HG03064 (cell line): ENCODE results near the gene ARPC3.
"Not testable (repeated sequence)": the region's sequence is repeated elsewhere in the genome, so short reads cannot be mapped to it uniquely, and the experiment has no call there.

Experiments used
- ATAC-seq: cut with Tn5 transposase; IDR thresholded peaks from one replicate; pipeline ENCODE4 v1.9.1; 2021; ENCODE audit warnings: low read depth; ENCODE audit not compliant: unreplicated experiment

Gene ARPC3

GRCh38 chr12:110449799-110450497 lies at the start of gene ARPC3:
ARPC3 (minus strand) TSS chr12:110450337; CDS start chr12:110450260, 77 bp downstream.
- peak; percentile 93 for ATAC-seq

- no peak for ATAC-seq
Measured at GRCh38 chr12:110498984-110499706, 49.0 kb upstream of the ARPC3 start.

- ATAC-seq = no peak
Measured at GRCh38 chr12:110475426-110475825, 25.3 kb upstream of the ARPC3 start.

GRCh38 chr12:110468214-110469048 lies 18.3 kb upstream of the ARPC3 start, which contains the start of the genes FAM216A and GPN3:
FAM216A (plus strand) TSS chr12:110468845; CDS start chr12:110468876, 31 bp downstream.
GPN3 (minus strand) TSS chr12:110468257; CDS start chr12:110468203, 54 bp downstream.
- peak; percentile 62 for ATAC-seq

- no peak for ATAC-seq
Measured at GRCh38 chr12:110467847-110468213, 17.7 kb upstream of the ARPC3 start.

- ATAC-seq = no peak
Measured at GRCh38 chr12:110466791-110467190, 16.7 kb upstream of the ARPC3 start.

GRCh38 chr12:110465765-110466164 lies 15.6 kb upstream of the ARPC3 start:
- ATAC-seq = not testable (repeated sequence)

GRCh38 chr12:110465024-110465423 lies 14.9 kb upstream of the ARPC3 start:
- ATAC-seq = no peak

- ATAC-seq = not testable (repeated sequence)
Measured at GRCh38 chr12:110461189-110461588, 11.1 kb upstream of the ARPC3 start.

GRCh38 chr12:110458756-110459155 lies 8.6 kb upstream of the ARPC3 start:
- ATAC-seq = no peak

- no peak for ATAC-seq
Measured at GRCh38 chr12:110453569-110454296, 3.6 kb upstream of the ARPC3 start.

GRCh38 chr12:110451263-110451662 lies 1.1 kb upstream of the ARPC3 start:
- no peak for ATAC-seq

GRCh38 chr12:110444455-110444854 lies 5.7 kb downstream of the ARPC3 start:
- no peak for ATAC-seq

- ATAC-seq = no peak
Measured at GRCh38 chr12:110436231-110436630, 13.9 kb downstream of the ARPC3 start.

GRCh38 chr12:110431957-110432587 lies 18.1 kb downstream of the ARPC3 start:
- ATAC-seq = no peak

GRCh38 chr12:110429676-110430075 lies 20.5 kb downstream of the ARPC3 start:
- not testable (repeated sequence) for ATAC-seq

GRCh38 chr12:110426406-110426805 lies 23.7 kb downstream of the ARPC3 start:
- ATAC-seq = no peak

GRCh38 chr12:110424237-110424636 lies 25.9 kb downstream of the ARPC3 start:
- ATAC-seq = no peak

- no peak for ATAC-seq
Measured at GRCh38 chr12:110421701-110422100, 28.4 kb downstream of the ARPC3 start.

- ATAC-seq = no peak
Measured at GRCh38 chr12:110421159-110421661, 28.9 kb downstream of the ARPC3 start.
